Trophoblast cell (in vitro differentiated cells and primary cell): Measurements from ENCODE around the gene GNLY.

ENCODE experiments used
- DNase-seq, 2 donors: peaks; one replicate each; pipeline ENCODE4 v3.0.0-alpha.2; 2016
- H2AFZ ChIP-seq: 2 replicates; pipeline ENCODE4 v1.6.1; 2013; ENCODE audit warnings: low read length, moderate library complexity, mild to moderate bottlenecking; ENCODE audit not compliant: insufficient read depth, poor library complexity
- H2AK5ac ChIP-seq: 2 replicates; pipeline ENCODE4 v1.6.1; 2013; ENCODE audit warnings: mild to moderate bottlenecking, low read length
- H2BK120ac ChIP-seq: 2 replicates; pipeline ENCODE4 v1.6.1; 2013; ENCODE audit warnings: low read length, mild to moderate bottlenecking, moderate library complexity; ENCODE audit not compliant: insufficient read depth, poor library complexity
- H2BK12ac ChIP-seq: 2 replicates; pipeline ENCODE4 v1.6.1; 2013; ENCODE audit warnings: mild to moderate bottlenecking, low read length, moderate library complexity
- H2BK5ac ChIP-seq: 2 replicates; pipeline ENCODE4 v1.6.1; 2013; ENCODE audit warnings: low read length, low read depth, moderate library complexity, mild to moderate bottlenecking; ENCODE audit not compliant: poor library complexity
- H3K14ac ChIP-seq: 2 replicates; pipeline ENCODE4 v1.6.1; 2013; ENCODE audit warnings: mild to moderate bottlenecking, low read length
- H3K18ac ChIP-seq: 2 replicates; pipeline ENCODE4 v1.6.1; 2013; ENCODE audit warnings: mild to moderate bottlenecking, low read length
- H3K23ac ChIP-seq: 2 replicates; pipeline ENCODE4 v1.6.1; 2013; ENCODE audit warnings: low read length
- H3K27ac ChIP-seq: 2 replicates; pipeline ENCODE4 v1.5.1; 2013; ENCODE audit warnings: low read depth, mild to moderate bottlenecking, inconsistent platforms, low read length, moderate library complexity
- H3K27me3 ChIP-seq: 2 replicates; pipeline ENCODE4 v1.6.1; 2013; ENCODE audit warnings: inconsistent platforms, mild to moderate bottlenecking, low read length, moderate library complexity; ENCODE audit not compliant: insufficient read depth
- H3K36me3 ChIP-seq, 2 experiments: 1 replicate in 1 of 2; 2 replicates in 1 of 2; pipeline ENCODE4 v1.6.1; 2013; ENCODE audit warnings: low read length in 2 of 2, mild to moderate bottlenecking in 2 of 2, moderate library complexity in 1 of 2; ENCODE audit not compliant: insufficient read depth in 2 of 2, control insufficient read depth in 1 of 2
- H3K4ac ChIP-seq: 2 replicates; pipeline ENCODE4 v1.6.1; 2013; ENCODE audit warnings: low read depth, mild to moderate bottlenecking, low read length, moderate library complexity
- H3K4me1 ChIP-seq, 2 experiments: 1 replicate in 1 of 2; 2 replicates in 1 of 2; pipeline ENCODE4 v1.6.1; 2013; ENCODE audit warnings: low read length in 2 of 2, mild to moderate bottlenecking in 2 of 2, moderate library complexity in 1 of 2; ENCODE audit not compliant: insufficient read depth in 2 of 2, control insufficient read depth in 1 of 2
- H3K4me2 ChIP-seq: 2 replicates; pipeline ENCODE4 v1.6.1; 2013; ENCODE audit warnings: inconsistent platforms, mild to moderate bottlenecking, low read length, moderate library complexity
- H3K4me3 ChIP-seq: 2 replicates; pipeline ENCODE4 v1.5.1; 2013; ENCODE audit warnings: mild to moderate bottlenecking, low read depth, low read length, inconsistent platforms
- H3K79me1 ChIP-seq: one replicate; pipeline ENCODE4 v1.6.1; 2013; ENCODE audit warnings: low read length
- H3K79me2 ChIP-seq: 2 replicates; pipeline ENCODE4 v1.6.1; 2013; ENCODE audit warnings: low read length, mild to moderate bottlenecking; ENCODE audit not compliant: control insufficient read depth, insufficient read depth, poor library complexity
- H3K9ac ChIP-seq: 2 replicates; pipeline ENCODE4 v1.6.1; 2013; ENCODE audit warnings: mild to moderate bottlenecking, low read length
- H3K9me3 ChIP-seq: 2 replicates; pipeline ENCODE4 v1.6.1; 2013; ENCODE audit warnings: low read depth, mild to moderate bottlenecking, control low read depth, inconsistent platforms, low read length; ENCODE audit not compliant: insufficient read depth
- H4K12ac ChIP-seq: 2 replicates; pipeline ENCODE4 v1.6.1; 2013; ENCODE audit warnings: low read depth, mild to moderate bottlenecking, low read length, moderate library complexity
- H4K8ac ChIP-seq: 2 replicates; pipeline ENCODE4 v1.6.1; 2013; ENCODE audit warnings: low read depth, mild to moderate bottlenecking, low read length, moderate library complexity
- H4K91ac ChIP-seq: one replicate; pipeline ENCODE4 v1.6.1; 2013; ENCODE audit warnings: low read depth, mild to moderate bottlenecking, low read length, moderate library complexity
- WGBS: extraction: QIAGEN DNeasy Blood & Tissue Kit; methylation state at CpG from one replicate; pipeline ENCODE4 v1.1.7; 2013; ENCODE audit warnings: missing lambda C conversion rate; ENCODE audit not compliant: insufficient read length, insufficient coverage; ENCODE audit errors: extremely low coverage; 5-methylcytosine and 5-hydroxymethylcytosine counted together

GNLY gene

DNA sequence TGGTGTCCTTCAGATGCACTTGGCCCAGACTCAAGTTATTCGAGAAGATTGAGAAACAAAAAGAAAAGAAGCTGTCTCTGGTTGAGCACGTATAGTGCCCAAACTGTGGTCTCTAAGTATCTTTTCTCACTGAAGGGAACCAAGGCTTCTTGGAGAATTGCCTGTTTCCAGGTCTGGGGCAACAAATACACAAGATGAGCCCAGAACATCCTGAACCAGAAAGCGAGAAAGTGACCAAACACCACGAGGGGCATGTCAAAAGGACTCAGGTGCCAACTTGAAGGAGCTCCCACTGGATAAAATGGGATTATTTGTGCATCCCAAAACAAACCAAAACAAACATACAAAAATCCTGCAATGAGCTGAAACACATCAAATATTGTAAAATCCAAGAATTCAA lies 46.0 kb downstream of the GNLY start:
- H4K91ac ChIP-seq = no peak overlapping the region
- H2BK120ac ChIP-seq = no peak overlapping the region
- H3K9ac ChIP-seq = no peak overlapping the region
- H3K23ac ChIP-seq = no peak overlapping the region
- no peaks in the 10 kb centered on the region for H3K27me3 ChIP-seq
- no peak overlapping the region for H3K4ac ChIP-seq
- no CpG with 5 or more reads among the region's 4 CpGs for WGBS
- no peak overlapping the region for H3K27ac ChIP-seq
- no peak overlapping the region for H3K14ac ChIP-seq
- H2AFZ ChIP-seq = no peak overlapping the region
- H2BK12ac ChIP-seq = no peak overlapping the region
- no peak overlapping the region for H4K12ac ChIP-seq
- no peak overlapping the region for H2AK5ac ChIP-seq
- no peaks in the 10 kb centered on the region for H3K9me3 ChIP-seq
- H3K36me3 ChIP-seq = no peaks in the 10 kb centered on the region
- DNase-seq = no peak
- no peaks in the 10 kb centered on the region for H3K4me1 ChIP-seq
- no peak overlapping the region for H4K8ac ChIP-seq
- H3K18ac ChIP-seq = no peak overlapping the region
- no peak overlapping the region for H3K4me2 ChIP-seq
- H2BK5ac ChIP-seq = no peak overlapping the region
- no peaks in the 10 kb centered on the region for H3K79me1 ChIP-seq
- no peaks in the 10 kb centered on the region for H3K79me2 ChIP-seq
- no peak overlapping the region for H3K4me3 ChIP-seq

DNA sequence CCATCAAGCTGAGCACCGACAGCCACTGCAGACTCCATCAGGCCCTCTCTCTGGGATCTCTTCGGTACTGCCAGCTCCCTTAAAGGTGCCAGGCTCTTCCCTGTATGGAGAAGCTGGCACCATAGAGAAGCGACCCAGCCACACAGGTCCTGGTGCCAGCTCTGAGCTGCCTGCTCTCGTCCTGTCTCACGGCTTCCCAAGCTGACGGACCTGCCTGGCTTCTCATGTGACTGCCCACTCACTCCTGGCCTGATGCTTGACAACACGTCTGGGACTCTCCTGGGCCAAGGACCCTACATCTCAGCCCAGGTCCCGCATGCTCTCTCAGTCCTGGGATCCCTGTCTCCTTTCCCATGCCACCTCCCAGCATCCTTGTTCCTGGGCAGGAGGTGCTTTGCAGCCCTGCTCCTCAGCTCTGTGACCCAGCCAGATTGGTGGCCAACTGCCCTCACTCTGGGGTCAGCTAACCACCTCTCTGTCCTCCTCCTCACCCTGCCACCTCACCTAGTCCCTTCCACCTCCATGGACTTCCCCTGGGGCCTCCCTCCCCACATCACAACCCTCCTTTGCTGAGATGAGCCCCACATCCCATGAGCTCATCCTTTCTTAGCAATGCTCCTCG lies 47.2 kb downstream of the GNLY start:
- Histone ChIP-seq H3K36me3 (no peaks in the 10 kb centered on the region), H2BK12ac (no peak overlapping the region), H3K27me3 (no peaks in the 10 kb centered on the region), H2AK5ac (no peak overlapping the region), H4K12ac (no peak overlapping the region), H3K23ac (no peak overlapping the region), H3K14ac (no peak overlapping the region), H3K4ac (no peak overlapping the region), H4K8ac (no peak overlapping the region), H3K9ac (no peak overlapping the region), H3K4me1 (no peaks in the 10 kb centered on the region), H2BK5ac (no peak overlapping the region), H2AFZ (peak overlapping the region; percentile 9), H4K91ac (no peak overlapping the region), H3K18ac (no peak overlapping the region), H3K27ac (no peak overlapping the region), H3K4me3 (no peak overlapping the region), H3K9me3 (no peaks in the 10 kb centered on the region), H3K79me2 (no peaks in the 10 kb centered on the region), H3K79me1 (no peaks in the 10 kb centered on the region), H2BK120ac (no peak overlapping the region), H3K4me2 (no peak overlapping the region)
- WGBS = no CpG with 5 or more reads among the region's 9 CpGs
- no peak for DNase-seq

DNA sequence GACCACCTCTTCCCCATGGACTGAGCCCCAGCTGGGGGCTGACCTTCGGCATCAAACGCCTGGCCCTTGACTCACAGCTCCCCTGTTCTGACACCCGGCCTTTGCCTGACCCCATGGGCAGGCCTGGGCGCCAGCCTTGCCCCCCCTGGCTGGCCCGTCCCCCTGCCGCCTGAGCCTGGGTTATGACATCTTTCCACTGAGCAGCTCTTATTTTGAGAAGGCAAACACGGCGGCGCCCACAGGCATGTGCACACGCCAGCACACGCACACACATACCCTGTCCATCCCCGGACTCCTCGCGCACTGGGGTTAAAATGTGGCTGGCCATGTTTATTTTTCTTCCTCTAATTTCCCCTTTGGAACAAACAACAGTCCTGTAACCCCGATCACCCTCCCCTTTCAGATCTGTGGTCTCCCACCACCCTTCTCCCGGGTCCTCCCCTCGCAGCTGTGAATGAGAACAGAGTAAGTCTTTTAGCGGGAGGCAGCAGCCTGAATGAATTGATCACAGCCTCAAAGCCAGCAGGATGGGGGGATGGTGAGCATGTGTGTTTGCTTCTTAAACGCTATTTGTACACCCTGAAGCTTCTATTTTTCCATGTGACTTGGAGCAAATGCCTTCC lies 47.8 kb downstream of the GNLY start:
- Histone ChIP-seq H2AK5ac (no peak overlapping the region), H3K9me3 (no peaks in the 10 kb centered on the region), H4K8ac (no peak overlapping the region), H3K79me2 (no peaks in the 10 kb centered on the region), H3K27ac (no peak overlapping the region), H3K79me1 (no peaks in the 10 kb centered on the region), H3K23ac (no peak overlapping the region), H3K18ac (no peak overlapping the region), H3K36me3 (no peaks in the 10 kb centered on the region), H4K91ac (no peak overlapping the region), H3K9ac (no peak overlapping the region), H3K14ac (no peak overlapping the region), H3K4ac (no peak overlapping the region), H2BK120ac (no peak overlapping the region), H2BK12ac (no peak overlapping the region), H4K12ac (no peak overlapping the region), H3K4me2 (no peak overlapping the region), H2BK5ac (no peak overlapping the region), H2AFZ (no peak overlapping the region), H3K27me3 (no peaks in the 10 kb centered on the region), H3K4me1 (no peaks in the 10 kb centered on the region), H3K4me3 (no peak overlapping the region)
- no peak for DNase-seq
- no CpG with 5 or more reads among the region's 19 CpGs for WGBS

DNA sequence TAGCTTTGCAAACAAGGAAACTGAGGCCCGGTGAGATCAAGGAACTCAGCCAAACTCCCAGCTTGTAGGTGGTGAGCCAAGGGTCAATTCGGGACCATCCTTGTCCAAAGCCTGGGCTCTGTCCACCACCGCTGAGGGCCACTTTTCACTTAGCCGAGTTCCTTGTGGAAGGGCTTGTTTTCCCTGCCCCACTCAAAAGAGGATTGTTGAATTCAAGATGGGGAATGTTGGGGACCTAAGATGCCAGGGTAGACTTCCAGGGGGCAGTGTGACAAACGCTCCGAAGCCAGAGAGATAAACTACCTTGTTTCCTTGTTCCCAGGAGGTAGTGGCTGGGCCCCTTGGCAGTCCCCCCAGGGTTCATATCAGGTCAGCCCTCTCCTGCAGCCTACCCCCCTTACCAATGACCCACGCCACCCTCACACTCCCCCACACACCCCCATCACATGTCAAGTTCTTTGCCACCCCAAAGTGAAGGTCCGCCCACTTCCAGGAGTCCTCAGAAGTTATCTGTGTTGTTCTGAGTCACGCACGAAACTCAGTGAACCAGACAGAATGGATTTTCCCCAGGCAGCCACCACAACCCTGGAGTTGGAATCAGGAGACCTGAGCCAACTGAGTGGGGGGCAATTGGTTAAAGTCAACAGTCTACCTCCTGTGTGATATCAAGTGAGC lies 49.3 kb downstream of the GNLY start:
- Histone ChIP-seq H3K18ac (no peak overlapping the region), H3K4ac (no peak overlapping the region), H3K36me3 (no peaks in the 10 kb centered on the region), H3K14ac (no peak overlapping the region), H3K9me3 (no peaks in the 10 kb centered on the region), H3K27ac (no peak overlapping the region), H3K9ac (no peak overlapping the region), H3K27me3 (no peaks in the 10 kb centered on the region), H2AFZ (no peak overlapping the region), H2AK5ac (no peak overlapping the region), H4K91ac (no peak overlapping the region), H3K79me1 (no peaks in the 10 kb centered on the region), H2BK12ac (no peak overlapping the region), H4K8ac (no peak overlapping the region), H3K4me2 (no peak overlapping the region), H2BK5ac (no peak overlapping the region), H2BK120ac (no peak overlapping the region), H3K4me3 (no peak overlapping the region), H3K4me1 (no peaks in the 10 kb centered on the region), H3K23ac (no peak overlapping the region), H4K12ac (no peak overlapping the region), H3K79me2 (no peaks in the 10 kb centered on the region)
- no CpG with 5 or more reads among the region's 10 CpGs for WGBS
- no peak for DNase-seq
